HG03175 (cell line): ENCODE results near the gene OPRD1.
A peak's percentile ranks its signal among the peaks of the same experiment; 100 is the strongest.

Experiments used
- ATAC-seq: cut with Tn5 transposase; IDR thresholded peaks from one replicate; pipeline ENCODE4 v1.9.1; 2021; ENCODE audit warnings: mild to moderate bottlenecking, moderate library complexity; ENCODE audit not compliant: unreplicated experiment

OPRD1 gene

GRCh38 chr1:28902738-28903137, 90.8 kb downstream of the OPRD1 start:
- no peak for ATAC-seq

- no peak for ATAC-seq
These were observed 94.1 kb downstream of the OPRD1 start for GRCh38 chr1:28905921-28906666.

DNA sequence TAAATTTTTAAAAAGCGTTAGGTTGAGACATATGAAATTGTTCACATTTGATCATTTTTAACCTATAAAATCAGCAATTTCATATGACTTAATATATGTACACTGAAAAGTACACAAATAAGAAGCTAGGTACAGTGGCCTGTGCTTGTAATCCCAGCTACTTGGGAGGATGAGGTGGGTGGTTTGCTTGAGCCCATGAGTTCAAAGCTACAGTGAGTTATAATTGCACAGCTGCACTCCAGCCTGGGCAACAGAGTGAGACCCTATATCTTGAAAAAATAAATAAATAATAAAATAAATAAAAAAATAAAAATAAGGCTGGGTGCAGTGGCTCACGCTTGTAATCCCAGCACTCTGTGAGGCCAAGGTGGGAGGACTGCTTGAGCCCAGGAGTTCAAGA, 97.2 kb downstream of the OPRD1 start:
- ATAC-seq = no peak

GRCh38 chr1:28910379-28911115, 98.6 kb downstream of the OPRD1 start:
- ATAC-seq = no peak

- ATAC-seq = no peak
These were observed 101.8 kb downstream of the OPRD1 start for GRCh38 chr1:28913786-28914227.

DNA sequence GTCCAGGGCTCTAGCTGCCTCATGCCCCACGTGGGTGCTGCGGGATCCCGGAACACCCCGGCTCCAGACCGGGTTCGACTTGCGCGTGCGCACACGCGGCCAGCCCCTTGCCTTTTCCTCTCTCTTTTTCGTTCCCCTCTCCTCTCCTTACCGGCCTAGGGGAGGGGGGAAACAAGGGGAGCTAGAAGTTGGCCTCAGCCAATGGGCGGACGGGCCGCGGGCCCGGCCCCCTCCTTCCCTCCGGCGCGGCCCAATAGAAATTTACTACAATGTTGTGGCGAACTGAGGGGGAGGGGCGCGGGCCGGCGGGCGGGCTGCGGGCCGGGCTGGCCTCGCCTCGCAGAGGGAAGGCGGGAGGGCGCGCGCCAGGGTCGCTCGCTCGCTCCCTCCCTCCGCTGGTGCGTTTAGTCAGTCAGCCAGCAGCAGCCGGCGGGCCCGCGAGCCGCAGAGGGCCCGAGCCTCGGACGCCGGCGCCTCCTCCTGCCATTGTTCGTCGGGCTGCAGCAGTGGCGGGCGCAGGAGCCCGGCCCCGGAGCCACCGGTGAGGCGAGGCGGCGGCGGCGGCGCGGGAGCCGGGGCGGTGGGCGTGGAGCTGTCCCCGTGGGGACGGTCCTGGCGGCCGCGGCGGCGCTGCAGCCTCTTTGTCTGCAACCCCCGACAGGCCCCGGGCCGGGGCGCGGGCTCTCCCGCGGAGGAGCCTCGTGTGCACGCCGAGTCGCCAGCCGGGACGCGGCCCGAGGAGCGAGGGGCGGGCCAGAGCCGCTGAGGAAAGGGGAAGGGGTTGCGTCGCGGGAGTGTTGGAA, 102.5 kb downstream of the OPRD1 start, which contains the start of gene EPB41:
Gene EPB41 (plus strand): TSS at position 342 of the 803 bp plus-strand sequence. CDS start 72,869 bp downstream, outside the sequence.
- ATAC-seq = peak; percentile 87

DNA sequence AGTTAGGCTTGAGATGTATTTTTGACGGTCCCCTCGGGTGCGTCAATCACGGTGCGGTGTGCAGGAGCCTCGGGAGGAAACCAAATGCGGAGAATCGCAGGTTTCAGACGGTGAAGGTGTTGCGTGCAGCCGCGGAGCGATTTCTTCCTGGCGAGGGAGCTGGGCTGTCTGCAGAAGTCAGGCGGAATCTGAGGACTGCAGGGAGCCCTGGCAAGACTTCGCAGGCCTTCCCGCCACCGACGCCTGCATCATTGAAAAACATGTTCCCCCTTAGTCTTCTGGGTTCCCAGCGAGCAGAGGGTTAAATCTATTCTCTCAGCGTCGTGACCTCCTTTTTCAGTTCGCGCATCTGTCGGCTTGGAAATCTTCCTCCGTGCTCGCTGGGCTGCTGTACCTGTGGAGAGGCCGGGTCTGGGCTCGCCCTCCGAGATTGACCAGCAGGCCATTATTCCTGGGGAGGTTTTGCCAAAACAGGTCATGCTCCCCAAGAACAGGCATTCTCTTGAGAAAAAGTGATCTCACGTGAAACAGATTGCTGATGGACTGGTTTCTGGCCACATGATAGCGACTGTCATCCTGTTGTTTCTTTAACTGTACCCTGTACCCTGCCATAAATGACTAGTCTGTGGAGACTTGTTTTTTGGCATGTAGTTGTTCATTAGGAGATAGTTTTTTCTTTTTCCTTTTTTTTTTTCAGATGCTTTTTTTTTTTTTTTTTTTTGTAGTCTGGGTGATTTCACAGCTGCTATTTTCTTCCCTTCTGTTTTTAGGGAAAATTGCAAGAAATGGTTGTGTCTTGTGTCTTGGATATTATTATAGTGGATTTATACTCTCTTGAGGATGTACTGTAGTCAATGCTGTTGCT, 103.3 kb downstream of the OPRD1 start:
- no peak for ATAC-seq

DNA sequence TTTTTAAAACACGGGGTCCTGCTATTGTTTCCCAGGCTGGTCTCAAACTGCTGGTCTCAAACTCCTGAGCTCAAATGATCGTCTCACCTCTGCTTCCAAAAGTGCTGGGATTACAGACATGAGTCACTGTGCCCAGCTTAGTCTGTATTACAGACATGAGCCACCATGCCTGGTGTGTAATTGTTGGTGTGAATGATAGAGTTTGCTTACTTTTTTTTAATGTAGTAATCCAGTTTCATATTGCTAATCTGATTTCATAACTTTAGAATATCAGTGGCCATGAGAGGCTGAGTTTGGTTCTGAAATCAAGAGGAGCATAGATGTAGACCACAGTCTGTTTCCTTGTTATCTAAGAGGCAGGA, 105.8 kb downstream of the OPRD1 start:
- ATAC-seq = no peak
